CD4-positive, alpha-beta T cell treated with Interleukin-4 for 1 hour (primary cell): ENCODE results near the gene FSTL4.

Source experiments
- DNase-seq, 2 donors: peaks; one replicate each; pipeline ENCODE4 v3.0.0-alpha.2; 2020 to 2022

FSTL4 gene

GRCh38 chr5:133336121-133336968 is 276.0 kb downstream of the FSTL4 start:
- no peak for DNase-seq

- no peak for DNase-seq
Measured at GRCh38 chr5:133334796-133335639, 277.3 kb downstream of the FSTL4 start.

DNA sequence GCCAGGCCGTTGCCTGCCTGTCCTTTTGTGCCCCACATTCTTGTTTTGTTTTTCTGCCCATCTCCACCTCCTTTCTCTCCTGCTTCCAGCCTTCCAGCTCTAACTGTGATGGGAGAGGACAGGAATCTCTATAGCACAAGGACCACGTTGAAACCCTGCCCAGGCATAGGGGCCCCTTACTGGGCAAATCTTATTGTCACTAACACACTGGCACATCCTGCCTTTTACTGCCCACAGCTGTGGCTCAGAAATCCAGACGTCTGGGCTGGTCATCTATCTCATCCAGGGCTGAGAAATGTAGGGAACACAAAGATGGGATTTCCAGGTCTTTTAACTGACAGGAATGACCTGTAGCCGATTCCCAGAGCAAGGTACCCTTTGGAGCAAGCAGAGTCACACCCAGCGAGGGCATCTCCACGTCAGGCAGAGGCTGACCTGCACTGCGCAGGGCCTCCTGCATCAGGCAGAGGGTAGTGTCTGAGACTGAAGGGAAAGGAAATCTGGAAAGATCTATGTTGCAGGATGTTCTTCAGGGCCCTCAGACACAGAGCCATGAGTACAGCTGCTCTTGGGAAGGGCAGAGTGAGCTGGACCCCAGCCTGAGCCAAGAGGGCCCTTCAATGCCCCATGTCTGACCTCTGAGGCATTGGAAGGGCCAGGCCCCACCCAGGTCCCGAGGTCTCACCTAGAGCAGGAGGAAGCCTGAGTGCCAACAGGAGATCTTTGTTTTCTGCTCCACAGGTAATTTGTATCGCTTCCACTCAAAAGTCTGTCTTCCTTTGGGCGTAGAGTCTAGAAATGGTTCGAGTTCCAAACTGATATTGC is 278.8 kb downstream of the FSTL4 start:
- no peak for DNase-seq

DNA sequence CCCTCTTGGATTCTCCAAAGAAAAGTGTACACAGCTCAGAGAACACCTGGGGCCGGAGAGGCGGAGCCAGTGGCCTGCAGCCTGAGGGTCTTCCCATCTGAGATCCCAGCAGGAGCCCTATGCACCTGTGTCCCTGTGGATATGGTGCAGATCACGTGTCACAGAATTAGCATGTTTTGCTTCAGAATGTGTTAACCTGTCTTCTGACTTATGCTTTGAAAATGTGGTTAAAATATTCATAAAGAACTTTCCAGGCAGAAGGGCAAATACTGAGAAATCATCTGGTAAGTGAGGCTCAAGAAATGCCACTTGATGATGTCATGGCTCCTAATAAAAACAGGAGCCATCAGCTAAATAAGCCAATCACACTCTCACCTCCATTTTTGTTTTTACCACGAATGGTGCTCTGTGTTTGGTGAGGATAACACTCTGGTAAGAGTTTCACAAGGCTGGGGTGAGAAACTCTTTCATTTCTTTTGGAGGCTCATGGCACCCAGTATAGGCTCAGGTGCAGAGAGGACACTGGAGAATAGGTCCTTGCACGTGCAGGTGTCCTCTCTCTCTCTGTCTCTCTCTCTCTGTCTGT is 279.8 kb downstream of the FSTL4 start:
- DNase-seq = no peak

DNA sequence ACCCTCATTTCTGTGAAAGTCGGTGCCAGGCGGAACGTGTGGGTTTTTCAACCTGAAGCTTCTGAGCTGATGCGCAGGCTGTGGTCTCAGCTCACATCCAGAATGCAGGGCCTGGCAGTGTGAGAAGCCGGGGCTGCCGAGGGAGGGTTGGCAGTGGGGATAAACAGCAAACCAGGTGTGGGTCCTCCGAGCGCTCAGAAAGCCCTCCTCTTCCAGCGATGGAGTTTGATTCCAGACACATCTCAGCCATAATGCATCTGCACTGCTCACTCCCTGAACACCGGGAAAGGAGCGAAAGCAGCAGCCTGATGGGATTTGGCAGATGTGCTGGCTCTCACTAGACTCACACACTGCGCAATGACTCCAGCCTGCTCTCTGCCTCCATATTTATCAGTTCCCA is 280.4 kb downstream of the FSTL4 start:
- DNase-seq = no peak

DNA sequence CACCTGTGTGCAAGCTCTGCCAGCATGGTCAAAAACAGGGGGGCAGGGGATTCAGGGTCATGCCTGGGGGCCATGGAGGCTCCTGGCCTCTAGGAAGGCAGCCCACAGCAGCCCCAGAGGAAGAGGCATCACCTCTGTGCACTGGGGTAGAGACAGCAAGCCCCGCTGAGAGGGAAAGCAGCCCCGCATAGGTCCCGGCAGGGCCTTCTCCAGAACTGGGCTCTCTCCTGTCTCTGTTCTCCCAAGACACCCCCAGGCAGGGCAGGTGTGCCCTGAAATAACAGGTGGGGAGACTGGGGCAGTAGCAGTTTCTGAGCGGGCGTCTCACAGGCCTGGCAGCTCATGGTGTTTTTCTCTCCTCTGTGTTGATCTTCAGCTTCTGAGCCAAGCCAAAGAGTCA is 281.4 kb downstream of the FSTL4 start:
- no peak for DNase-seq

DNA sequence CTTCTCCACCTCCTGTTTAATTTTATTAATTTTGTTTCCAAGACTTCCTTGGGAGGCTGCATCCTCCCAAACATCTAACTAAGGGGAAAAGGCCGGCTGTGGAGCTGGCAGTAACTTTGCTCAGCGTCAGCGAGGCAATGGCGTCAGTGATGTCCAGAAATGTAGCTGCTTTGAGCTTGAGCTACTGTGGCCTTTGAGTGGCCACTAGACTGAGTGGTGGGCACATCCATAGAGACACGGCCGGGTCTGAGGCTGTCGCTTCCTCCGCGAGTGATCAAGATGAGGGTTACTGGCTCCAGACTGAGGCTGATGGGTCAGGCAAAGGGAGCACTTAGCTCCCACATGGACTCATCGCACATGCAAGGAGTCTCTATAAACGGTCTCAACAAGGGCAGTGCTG is 283.5 kb downstream of the FSTL4 start:
- no peak for DNase-seq

DNA sequence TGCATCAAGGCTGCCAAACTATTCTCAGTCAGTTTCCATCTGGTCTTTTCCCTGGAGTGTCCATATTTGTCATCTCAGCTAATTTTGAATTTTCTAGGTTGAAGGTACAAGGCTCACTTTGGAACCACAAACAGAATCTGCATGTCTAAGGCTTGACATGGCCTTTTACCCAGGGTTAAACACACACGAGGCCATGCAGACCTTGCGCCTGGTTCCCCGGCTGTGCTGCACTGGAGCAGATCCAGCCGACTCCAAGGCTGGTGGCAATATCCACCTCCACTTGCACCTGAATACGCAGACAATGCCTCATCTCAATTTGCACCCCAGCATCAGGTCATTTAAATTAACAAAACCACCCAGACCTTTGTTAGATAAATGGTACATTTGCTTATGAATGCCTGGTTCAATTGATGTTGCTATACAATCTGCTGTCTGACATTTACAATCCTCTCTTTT is 284.4 kb downstream of the FSTL4 start:
- no peak for DNase-seq

DNA sequence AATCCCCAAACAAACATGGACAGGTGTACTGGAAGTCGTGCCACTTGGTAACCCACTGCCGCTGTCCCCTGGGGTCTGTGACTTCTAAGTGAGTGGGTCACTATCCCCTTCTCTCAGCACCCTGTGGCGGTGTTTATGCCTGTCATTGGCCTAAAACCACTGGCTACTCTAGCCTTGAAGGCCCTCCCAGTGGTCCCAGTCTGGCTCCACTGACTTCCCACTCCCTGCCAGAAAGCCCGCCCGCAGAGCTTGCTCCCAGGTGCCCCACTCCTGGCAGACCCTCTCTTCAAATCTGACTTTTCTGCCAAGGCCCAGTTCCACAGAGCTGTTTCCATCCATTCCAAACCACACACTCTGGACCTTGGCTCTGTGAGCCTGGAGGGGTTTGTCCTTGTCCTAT is 286.0 kb downstream of the FSTL4 start:
- no peak for DNase-seq

DNA sequence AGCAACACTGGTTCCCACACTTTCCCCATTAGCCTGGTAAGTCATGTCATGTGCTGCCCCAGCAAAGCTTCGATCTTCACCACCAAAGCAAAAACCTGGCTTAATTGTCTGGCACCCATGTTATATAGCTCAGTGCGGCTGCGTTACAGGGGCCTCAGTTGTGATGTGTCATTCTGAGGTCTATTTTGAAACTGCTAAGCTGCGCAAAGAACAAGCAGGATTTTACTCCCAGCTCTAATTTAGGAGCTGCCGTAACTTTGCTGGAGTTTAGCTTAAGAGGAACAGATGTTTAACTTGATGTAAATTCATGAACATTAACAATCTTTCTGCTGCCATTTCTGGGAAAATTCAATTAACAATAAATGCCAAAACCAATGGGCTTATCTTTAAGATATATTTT is 286.5 kb downstream of the FSTL4 start:
- DNase-seq = no peak

DNA sequence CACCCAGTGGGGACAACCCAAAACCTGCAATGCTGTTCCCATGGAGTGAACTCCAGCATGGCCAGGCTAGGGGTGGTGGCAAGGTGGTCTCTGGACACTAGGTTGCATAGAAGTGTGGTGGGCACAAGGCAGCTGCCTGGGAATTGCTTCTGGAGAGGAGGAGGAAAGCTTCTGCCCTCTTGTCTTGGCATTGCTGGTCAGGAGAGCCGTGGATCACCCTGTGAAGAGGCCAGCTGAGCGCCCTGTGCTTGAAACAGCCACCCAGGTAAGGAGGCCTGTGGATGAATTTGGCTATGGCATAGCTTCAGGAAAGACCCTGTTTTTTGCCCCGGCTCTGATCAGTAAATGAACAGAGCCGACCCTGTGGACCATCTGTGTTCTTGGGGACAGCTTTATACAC is 287.4 kb downstream of the FSTL4 start:
- DNase-seq = no peak

- no peak for DNase-seq
Measured at GRCh38 chr5:133323494-133324457, 288.6 kb downstream of the FSTL4 start.

DNA sequence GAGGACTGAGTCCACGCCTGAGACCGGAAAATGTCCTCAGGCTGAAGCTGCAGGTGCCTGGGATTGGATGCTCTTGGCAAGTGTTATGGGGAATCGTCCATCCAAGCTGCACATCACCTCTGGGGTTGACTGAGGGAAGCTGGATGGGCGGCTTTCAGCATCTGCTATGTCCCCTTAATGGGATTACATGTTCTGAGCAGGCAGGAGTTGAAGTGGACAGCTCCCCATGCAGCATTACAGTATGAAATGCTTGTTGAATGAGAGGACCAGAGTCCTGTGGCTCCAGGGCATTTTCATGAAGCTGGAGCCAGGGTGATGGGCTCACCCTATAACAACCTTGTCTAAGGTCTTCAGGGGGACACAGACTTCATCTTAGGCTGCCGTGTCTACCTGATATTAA is 289.6 kb downstream of the FSTL4 start:
- DNase-seq = no peak

DNA sequence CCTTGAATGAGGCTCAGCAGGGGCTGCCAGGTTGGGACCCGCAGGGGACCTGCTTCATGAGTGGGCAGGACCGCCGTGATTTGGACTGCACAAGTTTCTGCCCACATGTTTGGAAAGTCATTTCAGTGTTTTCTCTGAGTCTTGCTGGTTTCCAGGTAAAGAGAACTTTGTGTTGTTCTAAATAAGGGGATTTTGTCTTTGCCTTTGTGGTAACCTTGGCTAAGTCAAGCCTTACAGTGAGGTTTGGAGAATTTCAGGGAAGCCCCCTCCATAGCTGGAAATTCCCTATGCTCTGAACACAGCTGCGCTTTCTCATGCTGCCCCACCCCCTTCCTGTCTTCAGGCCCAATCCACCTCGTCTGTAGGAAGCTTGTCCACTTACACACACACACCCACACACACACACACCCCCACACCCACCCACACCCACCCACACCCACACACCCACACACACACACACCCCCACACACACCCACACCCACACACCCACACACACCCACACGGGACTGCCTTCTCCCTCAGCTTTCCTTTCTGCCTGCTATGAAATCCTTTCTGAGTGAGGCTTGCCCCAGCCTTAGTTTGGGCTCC is 290.4 kb downstream of the FSTL4 start:
- DNase-seq = peak; percentile 10 to 21

- no peak for DNase-seq
Measured at GRCh38 chr5:133321286-133321832, 291.0 kb downstream of the FSTL4 start.

DNA sequence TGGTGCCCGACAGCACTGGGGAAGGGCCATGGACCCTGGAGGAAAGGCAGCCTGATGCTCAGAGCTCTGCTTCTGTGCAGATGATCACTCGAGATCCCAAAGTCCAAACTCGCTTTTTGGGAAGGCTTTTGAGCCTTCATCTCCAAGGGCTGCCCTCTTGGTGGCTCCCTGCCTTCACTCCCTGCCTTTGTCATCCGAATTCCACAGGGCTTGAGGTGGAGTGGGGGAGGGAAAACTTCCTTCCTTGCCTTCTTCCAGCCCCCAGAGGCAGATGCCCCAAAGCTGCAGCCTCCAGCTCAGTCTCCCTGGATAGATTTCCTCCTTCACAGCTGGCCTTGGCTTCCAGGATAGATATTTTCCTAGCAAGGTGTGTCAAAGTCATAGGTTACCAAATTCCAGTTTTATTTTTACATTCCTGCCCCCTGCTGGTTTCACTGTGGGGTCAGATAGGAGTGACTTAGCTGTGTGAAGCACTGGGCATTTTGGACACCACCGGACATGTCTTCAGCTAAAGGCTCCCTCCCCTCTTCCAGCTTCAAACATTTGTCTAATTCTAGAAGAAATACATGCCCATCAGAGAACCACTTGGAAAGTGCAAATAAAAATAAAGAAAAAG is 292.3 kb downstream of the FSTL4 start:
- DNase-seq = no peak

DNA sequence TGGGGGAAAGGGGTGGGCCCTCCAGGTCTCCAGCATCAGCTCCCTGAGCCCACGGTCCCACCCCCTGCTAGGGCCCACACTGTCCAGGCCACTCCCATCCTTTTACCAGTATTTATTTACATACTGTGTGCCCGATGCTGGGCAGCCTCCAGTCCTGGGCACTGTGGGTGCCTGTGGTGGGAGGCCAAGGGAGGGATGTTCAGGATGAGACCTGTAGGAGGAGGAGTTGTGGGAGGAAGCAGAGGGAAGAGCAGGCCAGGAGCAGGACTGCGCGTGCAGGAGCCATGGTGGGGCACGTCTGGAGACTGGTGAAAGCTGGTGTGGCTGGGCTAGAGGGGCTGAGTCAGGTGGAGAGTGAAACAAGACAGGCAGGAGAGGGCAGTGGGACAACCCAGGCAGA is 293.1 kb downstream of the FSTL4 start:
- DNase-seq = no peak

DNA sequence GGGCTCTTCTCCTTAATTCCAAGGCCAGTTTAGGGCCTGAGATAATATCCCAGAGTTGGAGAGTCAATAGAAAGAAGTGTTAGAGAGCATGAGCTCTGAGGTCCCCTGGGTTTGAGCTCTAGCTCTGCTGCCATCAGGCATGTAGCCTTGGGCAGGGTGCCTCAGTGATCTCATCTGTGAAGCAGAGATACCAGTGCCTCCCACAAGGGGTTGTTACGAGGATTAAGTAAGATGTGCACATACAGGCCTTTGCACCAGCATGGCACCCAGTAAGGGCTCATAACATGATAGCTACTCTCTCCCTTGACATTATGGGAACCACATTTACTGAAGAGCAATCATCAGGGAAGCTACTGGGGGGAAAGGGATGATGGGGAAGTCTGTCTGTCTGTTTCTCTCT is 294.8 kb downstream of the FSTL4 start:
- DNase-seq = no peak

DNA sequence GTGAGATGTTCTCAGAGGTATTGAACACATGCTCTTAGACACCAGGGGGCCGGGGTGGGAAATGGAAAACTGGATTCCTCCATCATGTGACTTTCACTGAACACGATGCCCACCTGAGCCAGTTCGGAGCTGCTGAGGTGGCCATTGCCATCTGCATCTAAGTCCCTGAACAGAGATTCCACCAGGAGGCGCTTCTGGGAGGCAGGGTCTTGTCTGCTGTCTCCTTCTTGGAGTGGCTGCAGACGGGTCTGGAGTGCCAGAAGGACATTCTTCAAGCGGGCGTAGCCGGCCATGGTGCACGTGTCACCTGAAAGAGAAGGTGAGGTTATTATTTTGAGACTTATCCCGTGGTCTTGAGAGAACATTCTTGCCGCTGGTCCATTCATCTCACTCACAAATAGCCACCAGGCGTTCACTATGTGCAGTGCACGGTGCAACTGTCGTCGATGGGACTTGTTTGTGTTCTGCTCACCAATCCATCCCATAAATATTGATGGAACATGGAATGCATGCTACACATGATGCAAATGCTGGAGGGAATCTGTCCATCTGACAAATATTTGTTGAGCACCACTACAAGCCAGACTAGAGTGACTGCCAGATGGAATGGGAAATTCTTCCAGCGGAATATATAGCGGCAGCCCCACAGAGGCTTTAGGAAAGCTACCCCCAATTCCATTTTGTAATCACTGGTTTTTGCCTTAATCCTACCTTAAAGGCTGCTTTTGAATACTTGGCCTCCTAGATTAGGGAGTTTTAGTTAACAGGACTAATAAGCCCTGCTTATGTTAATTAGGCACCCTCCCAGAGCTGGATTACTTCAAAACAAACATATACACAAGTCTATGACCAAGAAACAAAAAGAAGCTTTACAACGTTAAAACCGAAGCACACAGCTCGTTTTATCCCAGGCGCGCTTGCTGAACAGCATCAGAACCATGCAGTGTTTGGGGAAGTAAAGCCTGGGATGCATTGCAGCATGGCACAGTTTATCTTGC is 295.7 kb downstream of the FSTL4 start:
- DNase-seq = no peak
